GM12872 (cell line): Measurements from ENCODE around the gene ALG13.

Source experiments
- TF ChIP-seq, protein P1 (sequence below): IDR thresholded peaks from 3 replicates; pipeline ENCODE4 v1.5.1; 2011; ENCODE audit warnings: low read depth, mild to moderate bottlenecking, low read length, moderate library complexity; ENCODE audit not compliant: insufficient read depth

ALG13 gene

GRCh38 chrX:111650845-111651244, 30.1 kb upstream of the ALG13 start:
- TF ChIP-seq, protein P1, sequence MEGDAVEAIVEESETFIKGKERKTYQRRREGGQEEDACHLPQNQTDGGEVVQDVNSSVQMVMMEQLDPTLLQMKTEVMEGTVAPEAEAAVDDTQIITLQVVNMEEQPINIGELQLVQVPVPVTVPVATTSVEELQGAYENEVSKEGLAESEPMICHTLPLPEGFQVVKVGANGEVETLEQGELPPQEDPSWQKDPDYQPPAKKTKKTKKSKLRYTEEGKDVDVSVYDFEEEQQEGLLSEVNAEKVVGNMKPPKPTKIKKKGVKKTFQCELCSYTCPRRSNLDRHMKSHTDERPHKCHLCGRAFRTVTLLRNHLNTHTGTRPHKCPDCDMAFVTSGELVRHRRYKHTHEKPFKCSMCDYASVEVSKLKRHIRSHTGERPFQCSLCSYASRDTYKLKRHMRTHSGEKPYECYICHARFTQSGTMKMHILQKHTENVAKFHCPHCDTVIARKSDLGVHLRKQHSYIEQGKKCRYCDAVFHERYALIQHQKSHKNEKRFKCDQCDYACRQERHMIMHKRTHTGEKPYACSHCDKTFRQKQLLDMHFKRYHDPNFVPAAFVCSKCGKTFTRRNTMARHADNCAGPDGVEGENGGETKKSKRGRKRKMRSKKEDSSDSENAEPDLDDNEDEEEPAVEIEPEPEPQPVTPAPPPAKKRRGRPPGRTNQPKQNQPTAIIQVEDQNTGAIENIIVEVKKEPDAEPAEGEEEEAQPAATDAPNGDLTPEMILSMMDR: no peak

DNA sequence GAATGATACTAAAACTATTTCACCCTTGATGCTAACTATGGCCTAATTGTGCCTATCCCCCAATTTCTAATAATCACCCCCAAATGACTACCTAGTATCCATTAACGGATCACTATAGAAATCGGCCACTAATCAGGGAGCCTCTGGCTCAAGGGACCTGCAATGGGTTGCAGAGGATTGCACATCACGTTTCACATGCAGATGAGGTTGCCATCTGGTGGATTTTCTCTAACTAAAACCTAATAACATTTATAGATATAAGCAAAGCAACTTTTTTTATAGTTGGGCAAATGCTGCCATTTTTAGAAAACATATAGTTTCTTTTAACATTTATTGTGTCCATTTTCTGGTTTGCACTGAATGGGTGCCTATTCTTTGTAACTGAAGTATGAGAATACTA, 28.3 kb upstream of the ALG13 start:
- TF ChIP-seq, protein P1: no peak

DNA sequence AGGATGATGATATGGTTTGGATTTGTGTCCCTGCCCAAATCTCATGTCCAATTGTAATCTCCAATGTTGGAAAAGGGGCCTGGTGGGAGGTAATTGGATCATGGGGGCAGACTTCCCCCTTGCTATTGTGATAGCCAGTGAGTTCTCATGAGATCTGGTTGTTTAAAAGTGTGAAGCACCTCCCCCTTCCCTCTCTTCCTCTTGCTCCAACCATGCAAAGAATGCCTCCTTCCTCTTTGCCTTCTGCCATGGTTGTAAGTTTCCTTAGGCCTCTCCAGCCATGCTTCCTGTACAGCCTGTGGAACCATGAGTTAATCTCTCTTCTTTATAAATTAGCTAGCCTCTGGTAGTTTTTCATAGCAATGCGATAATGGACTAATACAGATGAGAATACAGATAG, 19.7 kb upstream of the ALG13 start:
- TF ChIP-seq, protein P1: no peak

DNA sequence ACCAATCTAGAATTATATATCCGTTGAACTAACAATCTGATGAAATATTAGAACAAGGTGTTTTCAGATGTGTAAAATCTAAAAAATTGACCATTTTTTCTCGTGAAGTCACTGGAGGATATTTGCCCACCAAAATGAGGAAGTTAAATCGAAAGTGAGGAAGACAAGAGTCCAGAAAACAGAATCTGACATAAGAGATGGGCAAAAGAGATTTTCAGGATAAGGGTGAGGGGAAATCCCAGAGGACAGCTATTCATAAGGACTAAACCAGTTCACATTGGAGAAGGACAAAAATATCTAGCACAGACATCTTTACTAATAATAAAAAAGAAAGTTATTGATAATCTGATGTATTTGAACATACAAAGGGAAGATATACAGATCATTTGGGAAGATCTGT, 18.7 kb upstream of the ALG13 start:
- TF ChIP-seq, protein P1: no peak

DNA sequence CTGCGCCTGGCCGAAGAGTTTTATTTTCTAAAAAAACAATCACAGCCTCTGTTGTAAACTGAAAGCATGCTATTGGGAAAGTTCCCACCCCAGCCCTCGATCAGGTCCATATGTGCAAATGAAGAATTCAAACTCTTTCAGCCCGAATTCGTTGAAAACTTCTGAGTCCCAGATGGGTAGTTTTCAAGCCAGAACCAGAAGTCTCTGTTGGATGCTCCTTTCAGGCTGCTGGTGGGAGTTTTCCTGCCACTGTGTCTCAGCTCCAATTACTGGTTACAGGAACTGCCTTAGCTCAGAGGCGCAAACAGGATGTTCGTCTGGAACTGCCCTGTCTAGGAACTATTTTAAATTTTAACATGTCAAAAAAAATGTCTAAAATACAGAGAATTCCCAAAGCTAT, 9.3 kb upstream of the ALG13 start:
- TF ChIP-seq, protein P1: no peak

DNA sequence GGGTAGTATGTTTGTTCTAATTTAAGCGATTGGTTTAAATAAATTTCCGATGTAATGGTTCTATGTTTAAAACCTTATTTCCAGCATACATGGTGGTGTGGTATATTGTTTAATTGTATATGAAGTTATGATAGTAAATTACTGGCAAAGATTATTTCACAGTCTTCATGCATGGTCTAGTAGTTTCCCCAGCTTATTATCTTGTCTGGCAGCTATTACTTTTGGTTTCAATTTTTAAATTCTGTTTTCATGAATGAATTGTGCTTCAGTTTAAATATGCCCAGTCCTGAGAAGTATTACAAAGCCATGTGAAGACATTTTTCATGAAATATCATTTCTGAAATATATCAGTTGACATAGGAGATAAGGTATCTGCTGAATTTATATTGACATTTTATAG, 6.3 kb downstream of the ALG13 start:
- TF ChIP-seq, protein P1: no peak

- TF ChIP-seq, protein P1: no peak
Measured at GRCh38 chrX:111695297-111695880, 14.4 kb downstream of the ALG13 start.
